ENCODE data around the gene UBAP2. TPM values are rescaled to one million over a fixed set of nuclear protein-coding genes. Genes with fewer than 3 reads are reported as not detected.

Gene UBAP2
- total and polyA plus RNA-seq, 2 donors (not counting 3 experiments of a cell fraction or from before 2014, with no cell fraction given) = 43.2 to 55.8 TPM

DNA sequence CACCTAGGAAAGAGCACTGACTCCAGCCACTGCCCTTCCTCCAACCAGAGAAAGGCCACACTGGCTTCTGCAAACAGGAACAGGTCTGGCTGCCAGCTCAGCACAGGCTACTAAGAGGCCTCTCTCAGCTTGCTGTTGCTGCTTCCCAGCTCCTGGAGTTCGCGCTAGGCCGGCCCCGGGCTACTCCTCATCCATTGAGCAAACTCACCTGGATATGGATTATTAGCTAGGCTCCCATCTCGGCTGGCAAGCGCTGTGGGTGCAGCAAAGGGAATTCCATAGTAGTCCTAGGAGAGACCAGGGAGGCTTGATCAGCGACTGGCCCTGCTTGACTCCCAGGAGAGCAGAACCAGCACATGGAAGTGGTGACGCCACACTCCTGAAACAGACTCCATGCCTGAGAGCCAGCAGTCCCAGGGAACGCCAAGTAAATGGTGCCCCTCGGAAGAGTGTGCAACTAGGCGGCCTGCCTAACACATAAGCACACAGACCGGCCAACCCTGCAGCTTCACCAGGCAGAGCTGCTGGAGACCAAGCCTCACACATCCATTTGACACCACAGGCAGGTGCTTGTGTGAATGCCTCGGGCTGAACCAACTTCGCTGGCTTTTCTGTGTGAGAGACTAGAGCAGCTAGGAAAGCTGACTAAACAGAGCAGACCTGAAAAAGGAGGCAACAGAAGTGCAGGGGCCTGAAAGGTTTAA lies 124.5 kb downstream of the UBAP2 start:
- dilution Hi-C loops (cut with MboI; ENCODE audit: extremely low pct_ligation_motif_present, low sequenced_read_pairs) = no loop called here
- POLR2A ChIA-PET = interaction anchor here (0.5 kb wide), 1 partner anchor 899 kb away, joined by 3 read pairs; the partner anchor contains the start of gene DNAJA1

More for the DNA sequence above, 124.5 kb downstream of the UBAP2 start:
- Histone ChIP-seq H3K4me3 (replicated peaks in 1 of 3; ENCODE audit: insufficient read depth in 1 of 3, low read depth in 1 of 3, low read length in 3 of 3) (no peak overlapping the region), H3K9ac (replicated peaks; ENCODE audit: extremely low read depth, insufficient read depth, low read length) (no peak overlapping the region), H3K9me1 (replicated peaks; ENCODE audit: control insufficient read depth, extremely low read depth, insufficient read depth, low read length) (no peaks in the 10 kb centered on the region), H3K79me2 (ENCODE audit: control insufficient read depth, insufficient read depth, low read length) (no peaks in the 10 kb centered on the region), H3K9me3 (replicated peaks; ENCODE audit: control insufficient read depth, insufficient read depth, low read length) (no peaks in the 10 kb centered on the region), H3K4me2 (ENCODE audit: insufficient read depth, low read length) (no peak overlapping the region), H2AFZ (ENCODE audit: low read depth, low read length) (no peak overlapping the region), H3K36me3 (ENCODE audit: control insufficient read depth in 2 of 2, extremely low read depth in 1 of 2, insufficient read depth in 2 of 2, low read length in 2 of 2) (peaks cover 24 to 74% of the 10 kb centered on the region in 2 experiments), H3K27me3 (ENCODE audit: control insufficient read depth in 2 of 2, insufficient read depth in 2 of 2, low read length in 2 of 2) (no peaks in the 10 kb centered on the region), H4K20me1 (replicated peaks; ENCODE audit: control insufficient read depth, extremely low read depth, insufficient read depth, low read length) (no peaks in the 10 kb centered on the region), H3K4me1 (ENCODE audit: control insufficient read depth, extremely low read depth, insufficient read depth, low read length) (no peaks in the 10 kb centered on the region), H3K27ac (ENCODE audit: insufficient read depth, low read depth, low read length) (no peak overlapping the region)
- no TSS peak for BruUV-seq (replicated peaks)
- FAIRE-seq (no peak), DNase-seq (ENCODE audit: low read depth, low spot score) (no peak)
- CTCF ChIA-PET = interaction anchor here (0.7 to 4.3 kb wide), 13 partner anchors 9 to 300 kb away, joined by 3 to 74 read pairs (median 4); no protein-coding TSS in a partner anchor
- intact Hi-C loops (cut with micrococcal nuclease) = loop anchor here (5.0 kb wide), 2 partner anchors 112 to 187 kb away; no protein-coding TSS in a partner anchor
- no peak for TF ChIP-seq POLR2A (IDR thresholded peaks at IDR 0.05; ENCODE audit: low read depth, low read length)
- no peak for TF ChIP-seq FOS (IDR thresholded peaks at IDR 0.05; ENCODE audit: borderline replicate concordance, insufficient read depth, low read length)
- no peak for TF ChIP-seq CTCF (IDR thresholded peaks at IDR 0.05; ENCODE audit: extremely low read depth in 1 of 2, insufficient read depth in 1 of 2, low read depth in 1 of 2, low read length in 2 of 2)
- no peak for TF ChIP-seq GATA2 (IDR thresholded peaks at IDR 0.05; ENCODE audit: insufficient read depth, insufficient read length, low read depth, low read length)
- no peak for TF ChIP-seq MAX (IDR thresholded peaks at IDR 0.05; ENCODE audit: insufficient read depth, insufficient read length)
- no peak for TF ChIP-seq POLR2AphosphoS5 (IDR thresholded peaks at IDR 0.05; ENCODE audit: insufficient read depth, low read depth, low read length)
- no peak for TF ChIP-seq MYC (IDR thresholded peaks at IDR 0.05; ENCODE audit: low read depth, low read length)
- no peak for TF ChIP-seq JUN (IDR thresholded peaks at IDR 0.05; ENCODE audit: borderline replicate concordance, insufficient read depth, insufficient read length, low read depth)
- no peak for TF ChIP-seq EZH2 (IDR thresholded peaks at IDR 0.05; ENCODE audit: borderline replicate concordance, low read depth, low read length, severe bottlenecking)

All from endothelial cell of umbilical vein (primary cell).